Transverse colon (tissue), 4 donors: ENCODE measurements around the gene AACS. TPM values are rescaled to one million over a fixed set of nuclear protein-coding genes. Genes with fewer than 3 reads are reported as not detected.

Experiments used
- DNase-seq: peaks from one replicate; pipeline ENCODE4 v3.0.0-alpha.2; 2019
- H3K27ac ChIP-seq, 4 donors: fragments of 200-600 bp; sonication (generic); 2 replicates each; pipeline ENCODE4 v1.5.1; 2016 to 2018; ENCODE audit warnings: inconsistent platforms in 4 of 4
- H3K27me3 ChIP-seq: fragments of 200-600 bp; sonication (generic); 2 replicates; pipeline ENCODE4 v1.5.1; 2017; ENCODE audit warnings: inconsistent platforms
- H3K36me3 ChIP-seq, 4 donors: fragments of 200-600 bp; sonication (generic); 2 replicates each; pipeline ENCODE4 v1.5.1; 2017 to 2019; ENCODE audit warnings: inconsistent platforms in 4 of 4
- H3K4me1 ChIP-seq, 4 donors: fragments of 200-600 bp; sonication (generic); 2 replicates each; pipeline ENCODE4 v1.5.1; 2017 to 2020; ENCODE audit warnings: inconsistent platforms in 4 of 4
- H3K4me3 ChIP-seq, 4 donors: fragments of 200-600 bp; sonication (generic); 1 replicate in 1 of 4; 2 replicates in 3 of 4; pipeline versions ENCODE4 v1.5.1 to v1.6.1; 2017 to 2019; ENCODE audit warnings: inconsistent platforms in 4 of 4
- H3K9me3 ChIP-seq, 2 donors: fragments of 200-600 bp; sonication (generic); 2 replicates each; pipeline ENCODE4 v1.5.1; 2017 to 2019; ENCODE audit warnings: inconsistent platforms in 2 of 2
- CTCF ChIP-seq, 5 experiments: fragments of 200-600 bp in 3 of 5; fragments of 450-650 bp in 2 of 5; sonication (generic) in 3 of 5; IDR thresholded peaks; 1 replicate in 2 of 5; 2 replicates in 3 of 5; pipeline ENCODE4 v1.5.1; 2016 to 2017; ENCODE audit warnings: antibody characterized with exemption in 5 of 5, inconsistent platforms in 3 of 5, mild to moderate bottlenecking in 2 of 5, moderate library complexity in 1 of 5
- EP300 ChIP-seq: sonication (generic); formaldehyde crosslinking; IDR thresholded peaks from one replicate; pipeline ENCODE4 v1.6.1; 2017; ENCODE audit warnings: antibody characterized with exemption, low read depth
- POLR2A ChIP-seq: fragments of 450-650 bp; IDR thresholded peaks from one replicate; pipeline ENCODE4 v1.6.1; 2016; ENCODE audit warnings: antibody characterized with exemption, mild to moderate bottlenecking, moderate library complexity
- POLR2AphosphoS5 ChIP-seq, 3 donors: sonication (generic); formaldehyde crosslinking; IDR thresholded peaks; one replicate each; pipeline ENCODE4 v1.6.1; 2016; ENCODE audit warnings: antibody characterized with exemption in 3 of 3
- WGBS, 2 donors: methylation state at CpG; one replicate each; pipeline ENCODE4 v1.1.5; 2018; ENCODE audit warnings: low coverage in 1 of 2; 5-methylcytosine and 5-hydroxymethylcytosine counted together
- in situ Hi-C, 4 donors: fragments of 200-750 bp; cut with MboI; loops; one replicate each; pipeline versions ENCODE4 v1.15.0 to v1.15.1; 2017; ENCODE audit warnings: low sequenced_read_pairs in 3 of 4, low pct_ligation_motif_present in 1 of 4, low pct_unique_long_range_greater_than_20kb in 1 of 4
- intact Hi-C: fragments of 100-400 bp; cut with DNase I; formaldehyde crosslinking; loops from one replicate; pipeline ENCODE4 v1.15.1; 2023; ENCODE audit warnings: low total_unique reads
- total RNA-seq, 4 donors: library from RNA; depleted of rRNA; stranded (reverse); fragments of >200 nt; gene quantifications; one replicate each; pipeline ENCODE4 v1.1.0, GENCODE V29; 2016

AACS gene
- total RNA-seq, 4 donors from 2014 or later: 18.5 to 33.7 (median 27.1) TPM

GRCh38 chr12:125178222-125178621 is 113.0 kb downstream of the AACS start:
- in situ Hi-C loops: no loop called here
- no peak overlapping the region for H3K4me3 ChIP-seq
- intact Hi-C loops: no loop called here

GRCh38 chr12:125180144-125180543 is 114.9 kb downstream of the AACS start:
- no peaks in the 10 kb centered on the region for H3K36me3 ChIP-seq
- WGBS, 2 donors: 40 to 67% methylated on average over 1 to 3 of the region's 3 CpGs
- intact Hi-C loops: loop anchor here (10.0 kb wide), 1 partner anchor 1695 kb away; no protein-coding TSS in a partner anchor
- H3K27ac ChIP-seq: no peak overlapping the region
- peaks cover 46% of the 10 kb centered on the region for H3K27me3 ChIP-seq
- H3K4me3 ChIP-seq: no peak overlapping the region
- H3K9me3 ChIP-seq: no peaks in the 10 kb centered on the region
- H3K4me1 ChIP-seq: peaks cover 0 to 5% (median 4%) of the 10 kb centered on the region in 4 donors
- in situ Hi-C loops: no loop called here
- DNase-seq: no peak
- TF ChIP-seq POLR2A (no peak), EP300 (no peak), POLR2AphosphoS5 (IDR thresholded peaks at IDR 0.05) (no peak), CTCF (IDR thresholded peaks at IDR 0.05) (no peak)

More at GRCh38 chr12:125178222-125178621, 113.0 kb downstream of the AACS start:
- no peak for DNase-seq
- no peaks in the 10 kb centered on the region for H3K9me3 ChIP-seq
- H3K4me1 ChIP-seq: peaks cover 0 to under 1% (median under 1%) of the 10 kb centered on the region in 4 donors
- no peak overlapping the region for H3K27ac ChIP-seq
- no peak for TF ChIP-seq POLR2A
- no peak for TF ChIP-seq EP300
- whole genome bisulfite sequencing, 2 donors: 51% methylated on average over 2 of the region's 2 CpGs; no CpG with 5 or more reads in 1 of the 2 donors
- peaks cover 31% of the 10 kb centered on the region for H3K27me3 ChIP-seq
- H3K36me3 ChIP-seq: no peaks in the 10 kb centered on the region

DNA sequence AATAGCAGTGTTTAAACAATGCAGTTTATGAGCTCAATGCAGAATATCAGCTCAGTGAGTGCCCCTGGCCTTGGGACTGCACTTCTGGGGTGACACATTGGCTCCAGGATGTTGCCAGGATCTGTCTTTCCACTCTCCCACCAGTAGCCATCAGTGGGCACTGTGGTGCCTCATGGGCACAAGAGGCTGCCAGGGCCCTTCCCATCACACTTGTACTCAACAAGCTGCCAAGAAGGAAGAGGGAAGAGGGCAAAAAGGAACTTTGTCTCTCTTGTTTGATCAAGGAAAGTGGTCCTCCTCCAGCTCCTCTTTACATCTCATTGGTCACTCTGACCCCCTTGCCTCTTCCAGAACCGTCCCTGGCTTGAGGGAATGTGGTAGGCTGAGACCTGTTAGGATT is 115.9 kb downstream of the AACS start:
- no peak for DNase-seq
- Histone ChIP-seq H3K4me3 (no peak overlapping the region), H3K27ac (no peak overlapping the region), H3K4me1 (peaks cover 0 to 11% (median 5%) of the 10 kb centered on the region in 4 donors), H3K9me3 (no peaks in the 10 kb centered on the region), H3K27me3 (peaks cover 55% of the 10 kb centered on the region), H3K36me3 (no peaks in the 10 kb centered on the region)
- in situ Hi-C loops: no loop called here
- TF ChIP-seq POLR2AphosphoS5 (IDR thresholded peaks at IDR 0.05) (no peak), EP300 (no peak), CTCF (IDR thresholded peaks at IDR 0.05) (no peak), POLR2A (no peak)
- 52% methylated on average over 1 of the region's 1 CpG; no CpG with 5 or more reads in 1 of the 2 donors for WGBS, 2 donors
- intact Hi-C loops: loop anchor here (10.0 kb wide), 1 partner anchor 1694 kb away; no protein-coding TSS in a partner anchor

- TF ChIP-seq POLR2A (no peak), CTCF (IDR thresholded peaks at IDR 0.05) (peak; percentile 96 to 100 (median 99))
- Histone ChIP-seq H3K4me1 (peaks cover 10 to 28% (median 18%) of the 10 kb centered on the region in 4 donors), H3K36me3 (no peaks in the 10 kb centered on the region), H3K9me3 (no peaks in the 10 kb centered on the region), H3K27me3 (peaks cover 67% of the 10 kb centered on the region), H3K4me3 (no peak overlapping the region), H3K27ac (no peak overlapping the region)
- 8% methylated on average over 25 of the region's 27 CpGs; no CpG with 5 or more reads in 1 of the 2 donors for WGBS, 2 donors
- DNase-seq: peak; percentile 80
- intact Hi-C loops (loop anchor here (10.0 kb wide), 1 partner anchor 1691 kb away; no protein-coding TSS in a partner anchor), in situ Hi-C loops (no loop called here)
These were observed 118.2 kb downstream of the AACS start for GRCh38 chr12:125183187-125184067.
